ENCODE results near the gene C19orf25. TPM values are rescaled to one million over a fixed set of nuclear protein-coding genes. Genes with fewer than 3 reads are reported as not detected.

C19orf25 gene
- total and polyA plus RNA-seq, 9 of the 15 experiments (the other 6 are each of a cell fraction or from before 2014, with no cell fraction given): 0.79 to 96.0 (median 36.1) TPM

- TF ChIP-seq, protein P1, sequence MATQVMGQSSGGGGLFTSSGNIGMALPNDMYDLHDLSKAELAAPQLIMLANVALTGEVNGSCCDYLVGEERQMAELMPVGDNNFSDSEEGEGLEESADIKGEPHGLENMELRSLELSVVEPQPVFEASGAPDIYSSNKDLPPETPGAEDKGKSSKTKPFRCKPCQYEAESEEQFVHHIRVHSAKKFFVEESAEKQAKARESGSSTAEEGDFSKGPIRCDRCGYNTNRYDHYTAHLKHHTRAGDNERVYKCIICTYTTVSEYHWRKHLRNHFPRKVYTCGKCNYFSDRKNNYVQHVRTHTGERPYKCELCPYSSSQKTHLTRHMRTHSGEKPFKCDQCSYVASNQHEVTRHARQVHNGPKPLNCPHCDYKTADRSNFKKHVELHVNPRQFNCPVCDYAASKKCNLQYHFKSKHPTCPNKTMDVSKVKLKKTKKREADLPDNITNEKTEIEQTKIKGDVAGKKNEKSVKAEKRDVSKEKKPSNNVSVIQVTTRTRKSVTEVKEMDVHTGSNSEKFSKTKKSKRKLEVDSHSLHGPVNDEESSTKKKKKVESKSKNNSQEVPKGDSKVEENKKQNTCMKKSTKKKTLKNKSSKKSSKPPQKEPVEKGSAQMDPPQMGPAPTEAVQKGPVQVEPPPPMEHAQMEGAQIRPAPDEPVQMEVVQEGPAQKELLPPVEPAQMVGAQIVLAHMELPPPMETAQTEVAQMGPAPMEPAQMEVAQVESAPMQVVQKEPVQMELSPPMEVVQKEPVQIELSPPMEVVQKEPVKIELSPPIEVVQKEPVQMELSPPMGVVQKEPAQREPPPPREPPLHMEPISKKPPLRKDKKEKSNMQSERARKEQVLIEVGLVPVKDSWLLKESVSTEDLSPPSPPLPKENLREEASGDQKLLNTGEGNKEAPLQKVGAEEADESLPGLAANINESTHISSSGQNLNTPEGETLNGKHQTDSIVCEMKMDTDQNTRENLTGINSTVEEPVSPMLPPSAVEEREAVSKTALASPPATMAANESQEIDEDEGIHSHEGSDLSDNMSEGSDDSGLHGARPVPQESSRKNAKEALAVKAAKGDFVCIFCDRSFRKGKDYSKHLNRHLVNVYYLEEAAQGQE (IDR thresholded peaks at IDR 0.05; ENCODE audit: borderline replicate concordance): peak; percentile 41; the same call in 1 of the 2 replicates
- TF ChIP-seq, protein P1 (CRISPR knock-in tag; IDR thresholded peaks at IDR 0.05; ENCODE audit: low read depth): peak; percentile 68; the same call in 1 of the 2 replicates
- peak; percentile 77; the same call in 1 of the 2 replicates for TF ChIP-seq ZNF263 (CRISPR knock-in tag; IDR thresholded peaks at IDR 0.05; ENCODE audit: borderline replicate concordance)
- TF ChIP-seq RAD21 (CRISPR knock-in tag; conservative IDR thresholded peaks at IDR 0.05 in 1 of 2, IDR thresholded peaks at IDR 0.05 in 1 of 2): peak in 1 of 2 experiments; percentile 39; a peak in 2 of 4 replicates
- TF ChIP-seq RFX7 (CRISPR knock-in tag; IDR thresholded peaks at IDR 0.05): 0 out of 2 replicates have a peak, but pooled peaks have one; percentile 9
- TF ChIP-seq RBM17 (IDR thresholded peaks at IDR 0.05; ENCODE audit: borderline replicate concordance, low read depth, low read length): no peak
- peak; percentile 97 for TF ChIP-seq RBM15 (IDR thresholded peaks at IDR 0.05; ENCODE audit: insufficient read depth, low read length)
- TF ChIP-seq HNRNPL (IDR thresholded peaks at IDR 0.05; ENCODE audit: low read depth, low read length): 0 out of 2 replicates have a peak, but pooled peaks have one; percentile 31
- TF ChIP-seq, protein P2, sequence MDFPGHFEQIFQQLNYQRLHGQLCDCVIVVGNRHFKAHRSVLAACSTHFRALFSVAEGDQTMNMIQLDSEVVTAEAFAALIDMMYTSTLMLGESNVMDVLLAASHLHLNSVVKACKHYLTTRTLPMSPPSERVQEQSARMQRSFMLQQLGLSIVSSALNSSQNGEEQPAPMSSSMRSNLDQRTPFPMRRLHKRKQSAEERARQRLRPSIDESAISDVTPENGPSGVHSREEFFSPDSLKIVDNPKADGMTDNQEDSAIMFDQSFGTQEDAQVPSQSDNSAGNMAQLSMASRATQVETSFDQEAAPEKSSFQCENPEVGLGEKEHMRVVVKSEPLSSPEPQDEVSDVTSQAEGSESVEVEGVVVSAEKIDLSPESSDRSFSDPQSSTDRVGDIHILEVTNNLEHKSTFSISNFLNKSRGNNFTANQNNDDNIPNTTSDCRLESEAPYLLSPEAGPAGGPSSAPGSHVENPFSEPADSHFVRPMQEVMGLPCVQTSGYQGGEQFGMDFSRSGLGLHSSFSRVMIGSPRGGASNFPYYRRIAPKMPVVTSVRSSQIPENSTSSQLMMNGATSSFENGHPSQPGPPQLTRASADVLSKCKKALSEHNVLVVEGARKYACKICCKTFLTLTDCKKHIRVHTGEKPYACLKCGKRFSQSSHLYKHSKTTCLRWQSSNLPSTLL (IDR thresholded peaks at IDR 0.05): peak; percentile 82; the same call in 1 of the 2 replicates
These were observed 40.7 kb downstream of the C19orf25 start, which contains the start of gene RPS15 (continued) for GRCh38 chr19:1438035-1438932.

Measured in K562 (cell line).